ENCODE data around the gene TNIP2.
"Not testable (repeated sequence)": the region's sequence is repeated elsewhere in the genome, so short reads cannot be mapped to it uniquely, and the experiment has no call there.

Gene TNIP2

DNA sequence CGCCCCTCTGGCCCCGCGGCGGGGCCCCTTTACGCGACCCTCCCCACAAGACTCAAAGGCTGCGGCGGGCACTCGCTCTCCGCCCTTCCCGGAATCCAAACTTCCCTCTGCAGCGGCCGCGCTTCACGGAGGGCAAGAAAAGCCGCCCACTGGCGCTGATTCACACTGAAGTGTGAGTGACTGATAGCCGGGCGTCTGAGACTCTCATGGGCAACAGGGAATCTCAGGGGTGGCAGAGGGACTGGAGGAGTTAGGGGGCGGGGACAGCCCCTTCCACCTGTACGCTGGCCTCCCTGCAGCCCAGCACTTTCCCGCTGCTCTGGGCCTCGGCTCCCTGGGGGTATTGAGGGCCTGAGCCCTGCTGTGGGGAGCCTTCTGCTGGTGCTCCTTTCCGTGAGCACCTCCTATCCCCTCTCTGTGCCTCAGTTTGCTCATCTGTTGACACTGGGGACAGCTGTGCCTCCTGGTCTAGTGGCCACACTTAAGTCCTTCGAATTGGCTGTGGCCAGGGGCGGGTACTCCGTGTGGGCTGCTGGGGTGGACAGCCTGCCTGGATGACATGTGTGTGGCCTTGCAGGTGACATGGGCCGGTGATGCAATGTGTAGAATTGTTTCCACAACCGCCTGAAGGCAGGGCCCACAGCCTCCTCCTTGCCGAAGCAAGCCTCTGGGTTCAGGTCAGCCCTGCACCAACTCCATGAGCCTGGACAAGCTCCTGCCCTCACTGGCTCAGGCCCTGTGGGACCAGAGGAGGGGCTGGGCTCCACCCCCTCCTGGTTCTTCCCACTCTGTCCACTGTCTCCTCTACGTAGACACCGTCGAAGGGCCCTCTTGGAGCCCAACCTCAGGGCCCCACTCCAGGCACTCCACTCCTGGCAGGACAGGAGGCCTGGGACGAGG is 37.7 kb upstream of the TNIP2 start:
- DNase-seq (ENCODE audit: low spot score), result no peak

DNA sequence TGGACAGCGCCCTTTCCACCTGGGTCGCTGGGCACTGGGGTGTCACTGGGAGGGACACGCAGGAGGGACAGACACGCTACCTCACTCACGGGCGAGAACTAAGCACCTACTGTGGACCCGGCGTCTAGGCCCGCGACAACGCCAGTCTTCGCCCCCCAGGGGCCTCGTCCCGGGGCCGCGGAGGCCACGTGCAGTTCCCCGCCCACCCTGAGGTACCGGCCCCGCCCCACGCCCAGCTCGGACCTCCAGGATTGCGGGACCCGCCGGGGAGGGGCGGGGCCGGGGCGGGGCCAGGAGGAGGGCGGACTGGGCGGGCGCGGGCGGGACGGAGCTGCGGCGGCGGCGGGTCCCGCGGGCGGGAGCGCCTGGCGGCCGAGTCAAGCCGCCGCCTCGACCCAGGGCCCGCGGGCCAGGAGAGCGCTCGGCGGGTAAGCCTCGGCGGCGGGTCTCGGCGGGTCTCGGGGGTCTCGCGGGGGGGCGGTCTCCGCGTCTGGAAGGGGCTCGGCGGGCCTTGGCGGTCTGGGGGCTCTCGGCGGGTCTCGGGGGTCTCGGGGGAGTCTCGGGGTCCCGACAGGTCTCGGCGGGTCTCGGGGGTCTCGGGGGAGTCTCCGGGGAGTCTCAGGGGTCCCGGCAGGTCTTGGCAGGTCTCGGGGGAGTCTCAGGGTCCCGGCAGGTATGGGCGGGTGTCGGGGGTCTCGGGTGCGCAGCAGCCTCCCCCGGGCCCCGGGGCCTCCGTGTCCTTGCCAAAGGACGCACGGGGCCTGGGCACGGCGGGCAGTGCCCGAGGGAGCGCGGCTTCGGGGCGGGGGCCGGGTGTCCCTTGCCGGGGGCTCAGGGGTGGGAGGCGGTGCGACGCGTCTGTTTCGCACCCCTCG is 36.8 kb upstream of the TNIP2 start, which contains the start of gene SH3BP2:
SH3BP2 (plus strand) TSS at position 375 of the 875 bp plus-strand sequence. CDS start 27,533 bp downstream, outside the sequence.
- DNase-seq (ENCODE audit: low spot score), result peak; percentile 69

GRCh38 chr4:2792396-2792710 is 36.2 kb upstream of the TNIP2 start:
- DNase-seq (ENCODE audit: low spot score), result no peak

DNA sequence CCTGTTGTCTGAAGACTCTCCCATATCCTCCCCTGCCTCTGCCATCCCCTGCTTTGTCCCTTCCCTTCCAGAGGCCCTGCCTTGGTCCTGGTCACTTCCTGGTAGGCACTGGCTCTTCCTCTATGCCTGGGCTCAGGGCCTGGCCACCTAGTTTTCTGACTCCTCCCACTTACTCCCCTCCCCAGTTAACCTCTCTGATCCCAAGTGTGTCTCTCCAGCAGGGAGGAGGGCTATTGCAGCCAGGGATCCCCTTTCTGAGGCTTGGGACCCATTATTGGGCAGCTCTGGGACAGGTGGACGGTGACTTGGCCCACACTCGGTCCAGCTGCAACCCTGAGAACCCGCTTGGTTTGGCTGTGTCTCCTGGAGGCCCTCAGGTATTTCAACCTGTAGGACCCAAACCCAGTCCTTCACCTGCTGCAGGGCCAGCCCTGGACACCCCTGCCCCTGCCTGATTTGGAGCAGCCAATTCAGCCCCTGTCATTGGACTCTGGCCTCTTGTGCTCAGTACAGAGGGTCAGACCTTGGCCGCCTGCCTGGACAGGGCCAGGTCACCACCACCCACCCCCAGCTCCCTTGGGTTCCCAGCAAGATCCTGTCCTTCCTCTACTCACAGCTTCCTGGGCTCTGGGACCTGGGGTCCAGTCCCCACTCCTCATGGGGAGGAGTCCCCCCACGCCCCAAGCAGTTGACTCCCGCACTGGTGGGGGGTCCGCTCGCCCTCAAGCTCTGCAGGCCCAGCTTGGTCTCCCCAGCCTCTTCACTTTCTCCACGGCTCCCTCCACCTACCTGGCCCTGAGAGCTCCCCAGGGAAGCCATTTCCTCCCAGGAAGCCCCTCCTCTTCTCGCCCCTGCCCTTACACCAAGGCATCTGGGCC is 35.6 kb upstream of the TNIP2 start:
- DNase-seq (ENCODE audit: low spot score), result no peak

- no peak for DNase-seq (ENCODE audit: low spot score)
Measured at GRCh38 chr4:2790583-2791517, 34.7 kb upstream of the TNIP2 start.

DNA sequence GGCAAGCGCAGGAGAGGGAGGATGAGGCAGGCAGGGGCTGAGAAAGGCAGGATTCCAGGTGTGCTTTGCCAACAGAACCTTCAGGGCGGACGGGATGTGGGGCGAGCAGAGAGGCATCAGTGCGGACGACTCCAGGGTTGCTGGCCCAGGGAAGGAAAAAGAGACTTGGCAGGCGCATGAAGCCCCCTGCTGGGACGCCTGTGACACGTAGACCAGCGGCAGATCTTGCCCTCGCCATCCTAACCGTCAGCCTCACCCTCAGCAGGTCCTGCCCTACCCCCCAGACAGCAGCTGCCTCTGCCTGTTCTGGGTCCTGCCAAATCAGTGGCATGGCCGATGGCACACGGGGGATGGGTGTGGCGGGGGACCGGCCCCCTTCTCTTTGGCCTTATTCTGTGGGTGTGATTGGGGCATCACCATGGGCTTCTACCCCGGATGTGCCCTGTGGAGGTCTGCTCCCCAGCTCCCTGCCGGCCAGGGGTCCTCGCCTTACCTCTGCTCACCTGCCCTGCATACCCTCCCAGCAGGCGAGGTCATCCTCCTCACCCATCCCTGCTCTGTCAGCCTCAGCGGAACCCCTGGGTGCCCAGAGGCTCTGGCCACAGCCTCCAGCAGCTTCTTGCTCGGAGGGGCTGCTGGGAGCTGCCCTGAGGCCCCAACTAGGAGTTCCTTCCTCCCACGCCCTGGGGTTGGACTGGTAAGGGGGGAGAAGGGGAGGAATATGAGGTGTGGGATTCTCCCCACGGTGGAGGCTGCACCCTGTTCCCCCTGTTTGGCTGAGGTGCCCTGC is 33.9 kb upstream of the TNIP2 start:
- DNase-seq (ENCODE audit: low spot score), result no peak

GRCh38 chr4:2789351-2789750 is 33.2 kb upstream of the TNIP2 start:
- DNase-seq (ENCODE audit: low spot score), result no peak

GRCh38 chr4:2788532-2789103 is 32.5 kb upstream of the TNIP2 start:
- peak; percentile 70 for DNase-seq (ENCODE audit: low spot score)

GRCh38 chr4:2788101-2788500 is 32.0 kb upstream of the TNIP2 start:
- DNase-seq (ENCODE audit: low spot score), result no peak

DNA sequence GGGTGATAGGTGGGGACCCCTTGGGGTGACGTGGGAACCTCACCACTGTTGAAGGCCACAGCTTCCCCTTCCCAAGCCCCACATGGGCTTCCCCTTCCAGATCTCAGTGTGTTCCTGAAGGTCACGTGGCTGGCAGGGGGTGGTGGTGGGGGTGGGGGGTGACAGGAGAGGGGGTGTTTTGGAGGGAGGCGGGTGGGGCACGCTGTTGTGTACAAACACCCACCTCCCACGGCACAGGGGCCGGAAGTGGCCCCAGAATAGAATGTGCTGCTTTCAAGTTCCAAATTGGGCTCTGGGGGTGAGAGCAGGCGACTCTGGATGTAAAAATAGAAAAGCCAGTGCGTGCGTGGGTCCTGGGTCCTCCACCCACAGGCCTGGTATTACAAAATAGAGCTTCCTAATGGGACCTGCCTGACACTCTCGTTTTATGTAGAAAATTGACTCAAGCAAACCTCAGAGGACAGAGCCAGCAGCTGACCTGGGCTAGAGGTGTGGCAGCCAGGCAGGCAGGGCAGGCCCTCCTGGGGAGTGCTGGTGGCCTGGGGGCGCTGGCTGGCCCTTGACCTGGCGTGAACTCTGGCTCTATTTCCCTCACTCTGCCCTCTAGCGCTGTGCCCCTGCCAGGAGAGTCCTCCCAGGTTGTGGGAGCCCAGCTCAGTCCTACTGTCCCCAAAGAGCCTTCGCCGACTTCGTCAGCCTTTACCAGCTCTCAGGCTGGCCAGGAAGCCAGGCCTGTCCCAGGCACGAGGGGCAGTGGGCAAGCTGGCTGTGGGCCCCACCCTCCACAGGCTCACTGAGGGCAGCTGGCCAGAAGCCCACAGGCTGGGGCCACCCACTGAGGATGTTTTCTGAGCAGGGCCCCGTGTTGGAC is 31.3 kb upstream of the TNIP2 start:
- no peak for DNase-seq (ENCODE audit: low spot score)

GRCh38 chr4:2786794-2787229 is 30.7 kb upstream of the TNIP2 start:
- no peak for DNase-seq (ENCODE audit: low spot score)

- no peak for DNase-seq (ENCODE audit: low spot score)
Measured at GRCh38 chr4:2786152-2786671, 30.1 kb upstream of the TNIP2 start.

- no peak for DNase-seq (ENCODE audit: low spot score)
Measured at GRCh38 chr4:2785613-2786012, 29.5 kb upstream of the TNIP2 start.

DNA sequence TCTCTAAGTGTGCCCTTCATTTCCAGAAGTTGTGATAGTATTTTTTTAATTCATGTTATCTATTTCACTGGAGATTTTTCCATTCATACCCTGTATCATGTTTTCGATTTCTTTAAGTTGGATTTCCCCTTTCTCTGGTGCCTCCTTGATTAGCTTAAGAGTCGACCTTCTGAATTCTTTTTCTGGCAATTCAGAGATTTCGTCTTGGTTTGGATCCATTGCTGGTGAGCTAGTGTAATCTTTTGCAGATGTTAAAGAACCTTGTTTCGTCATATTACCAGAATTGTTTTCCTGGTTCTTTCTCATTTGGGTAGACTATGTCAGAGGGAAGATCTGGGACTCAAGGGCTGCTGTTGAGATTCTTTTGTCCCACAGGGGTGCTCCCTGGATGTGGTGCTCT is 27.7 kb upstream of the TNIP2 start:
- DNase-seq (ENCODE audit: low spot score), result no peak

GRCh38 chr4:2781911-2782310 is 25.8 kb upstream of the TNIP2 start:
- DNase-seq (ENCODE audit: low spot score), result no peak

DNA sequence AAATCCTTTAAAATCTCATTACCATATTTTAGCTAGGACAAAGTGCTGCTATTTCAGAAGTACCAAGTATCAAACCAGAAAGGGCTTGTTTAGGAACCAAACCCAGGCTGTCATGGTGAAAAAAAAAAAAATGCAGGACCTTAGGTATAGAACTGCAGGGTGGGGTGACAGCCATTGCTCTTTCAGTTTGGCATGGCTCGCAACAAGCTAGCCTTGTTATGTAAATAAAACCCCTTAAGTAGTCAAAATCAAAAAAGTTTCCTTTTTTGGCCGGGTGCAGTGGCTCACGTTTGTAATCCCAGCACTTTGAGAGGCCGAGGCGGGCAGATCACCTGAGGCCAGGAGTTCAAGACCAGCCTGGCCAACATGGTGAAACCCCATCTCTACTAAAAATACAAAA is 24.5 kb upstream of the TNIP2 start:
- DNase-seq (ENCODE audit: low spot score), result not testable (repeated sequence)

GRCh38 chr4:2771264-2771663 is 15.1 kb upstream of the TNIP2 start:
- no peak for DNase-seq (ENCODE audit: low spot score)

GRCh38 chr4:2768921-2769336 is 12.8 kb upstream of the TNIP2 start:
- no peak for DNase-seq (ENCODE audit: low spot score)
